WTC11 (cell line): ENCODE measurements around the gene CABP2. TPM values are rescaled to one million over a fixed set of nuclear protein-coding genes. Genes with fewer than 3 reads are reported as not detected.
A peak's percentile ranks its signal among the peaks of the same experiment; 100 is the strongest.

ENCODE experiments used
- ATAC-seq: fragments of 200-7000 bp; cut with Tn5 transposase; 2 replicates; pipeline ENCODE4 v1.10.0; 2021; ENCODE audit warnings: mild to moderate bottlenecking, moderate library complexity
- CTCF ChIA-PET: fragments of 300-600 bp; sonication (Branson Sonifier 250); formaldehyde crosslinking; loops from one replicate; lab custom pipeline; 2021; ENCODE audit warnings: antibody characterized with exemption; lab: Charles Lee
- POLR2A ChIA-PET: fragments of 350-600 bp; sonication (Branson Sonifier 250); formaldehyde crosslinking; loops from one replicate; lab custom pipeline; 2021; ENCODE audit warnings: antibody characterized with exemption; lab: Charles Lee
- DNase-seq: peaks from one replicate; pipeline ENCODE4 v3.0.0; 2021; ENCODE audit warnings: low spot score
- H3K27ac Mint-ChIP-seq: 2 replicates; pipeline ENCODE4 v1.8.0; 2021; ENCODE audit warnings: mixed read lengths
- H3K27me3 Mint-ChIP-seq: 2 replicates; pipeline ENCODE4 v1.8.0; 2021; ENCODE audit warnings: low read depth, mild to moderate bottlenecking, moderate library complexity, mixed read lengths
- H3K36me3 Mint-ChIP-seq: 2 replicates; pipeline ENCODE4 v1.8.0; 2021; ENCODE audit warnings: mixed read lengths
- H3K4me1 Mint-ChIP-seq: 2 replicates; pipeline ENCODE4 v1.8.0; 2022; ENCODE audit warnings: mixed read lengths
- H3K4me3 Mint-ChIP-seq: 2 replicates; pipeline ENCODE4 v1.8.0; 2021; ENCODE audit warnings: mild to moderate bottlenecking, moderate library complexity, mixed read lengths
- H3K9me3 Mint-ChIP-seq: 2 replicates; pipeline ENCODE4 v1.8.0; 2021; ENCODE audit warnings: mixed read lengths
- ARID4B ChIP-seq: sonication (generic); formaldehyde crosslinking; IDR thresholded peaks from 2 replicates; pipeline ENCODE4 v1.8.0; 2023; ENCODE audit warnings: missing genetic modification reagents, mild to moderate bottlenecking, borderline replicate concordance
- ATF2 ChIP-seq: sonication (generic); formaldehyde crosslinking; IDR thresholded peaks from 2 replicates; pipeline ENCODE4 v1.8.1; 2022; ENCODE audit warnings: low read depth, missing genetic modification reagents, borderline replicate concordance
- ATF3 ChIP-seq: sonication (generic); formaldehyde crosslinking; conservative IDR thresholded peaks from 2 replicates; pipeline ENCODE4 v1.8.1; 2022; ENCODE audit warnings: mild to moderate bottlenecking, missing genetic modification reagents
- ATF6 ChIP-seq: sonication (generic); formaldehyde crosslinking; IDR thresholded peaks from 2 replicates; pipeline ENCODE4 v1.8.1; 2023; ENCODE audit warnings: mild to moderate bottlenecking, missing genetic modification reagents
- CBFB ChIP-seq: sonication (generic); formaldehyde crosslinking; IDR thresholded peaks from 2 replicates; pipeline ENCODE4 v1.8.1; 2022; ENCODE audit warnings: mild to moderate bottlenecking, low read depth, missing genetic modification reagents
- CREB1 ChIP-seq: sonication (generic); formaldehyde crosslinking; IDR thresholded peaks from 2 replicates; pipeline ENCODE4 v1.8.0; 2023; ENCODE audit warnings: mild to moderate bottlenecking, missing genetic modification reagents
- ELF4 ChIP-seq: sonication (generic); formaldehyde crosslinking; IDR thresholded peaks from 2 replicates; pipeline ENCODE4 v1.8.1; 2022; ENCODE audit warnings: low read depth, mild to moderate bottlenecking, moderate library complexity, missing genetic modification reagents
- ESRRA ChIP-seq: sonication (generic); formaldehyde crosslinking; IDR thresholded peaks from 2 replicates; pipeline ENCODE4 v1.8.1; 2022; ENCODE audit warnings: mild to moderate bottlenecking, missing genetic modification reagents, borderline replicate concordance
- ETV6 ChIP-seq: sonication (generic); formaldehyde crosslinking; IDR thresholded peaks from 2 replicates; pipeline ENCODE4 v1.8.1; 2022; ENCODE audit warnings: mild to moderate bottlenecking, missing genetic modification reagents
- FOXJ3 ChIP-seq: sonication (generic); formaldehyde crosslinking; IDR thresholded peaks from 2 replicates; pipeline ENCODE4 v1.9.0; 2021; ENCODE audit warnings: missing genetic modification reagents, mild to moderate bottlenecking, borderline replicate concordance
- FOXP1 ChIP-seq: sonication (generic); formaldehyde crosslinking; IDR thresholded peaks from 2 replicates; pipeline ENCODE4 v1.8.0; 2022; ENCODE audit warnings: missing genetic modification reagents, mild to moderate bottlenecking, moderate library complexity, borderline replicate concordance
- FOXP4 ChIP-seq: sonication (generic); formaldehyde crosslinking; IDR thresholded peaks from 2 replicates; pipeline ENCODE4 v1.8.0; 2022; ENCODE audit warnings: mild to moderate bottlenecking, missing genetic modification reagents
- IRF1 ChIP-seq: sonication (generic); formaldehyde crosslinking; IDR thresholded peaks from 2 replicates; pipeline ENCODE4 v1.8.0; 2023; ENCODE audit warnings: missing genetic modification reagents
- NFE2L1 ChIP-seq: sonication (generic); formaldehyde crosslinking; IDR thresholded peaks from 2 replicates; pipeline ENCODE4 v1.8.1; 2023; ENCODE audit warnings: missing genetic modification reagents
- NFYB ChIP-seq: sonication (generic); formaldehyde crosslinking; conservative IDR thresholded peaks from 2 replicates; pipeline ENCODE4 v1.8.0; 2022; ENCODE audit warnings: low read depth, missing genetic modification reagents
- NR2C2 ChIP-seq: sonication (generic); formaldehyde crosslinking; IDR thresholded peaks from 2 replicates; pipeline ENCODE4 v1.8.0; 2022; ENCODE audit warnings: mild to moderate bottlenecking, missing genetic modification reagents
- PREB ChIP-seq: sonication (generic); formaldehyde crosslinking; IDR thresholded peaks from 2 replicates; pipeline ENCODE4 v1.8.1; 2022; ENCODE audit warnings: mild to moderate bottlenecking, missing genetic modification reagents, moderate library complexity, borderline replicate concordance
- SMAD4 ChIP-seq: sonication (generic); formaldehyde crosslinking; IDR thresholded peaks from 2 replicates; pipeline ENCODE4 v1.8.0; 2022; ENCODE audit warnings: mild to moderate bottlenecking, missing genetic modification reagents
- TEAD1 ChIP-seq: sonication (generic); formaldehyde crosslinking; IDR thresholded peaks from 2 replicates; pipeline ENCODE4 v1.8.0; 2022; ENCODE audit warnings: mild to moderate bottlenecking, missing genetic modification reagents
- ZNF219 ChIP-seq: sonication (generic); formaldehyde crosslinking; IDR thresholded peaks from 2 replicates; pipeline ENCODE4 v1.8.0; 2023; ENCODE audit warnings: missing genetic modification reagents, mild to moderate bottlenecking, borderline replicate concordance
- ZNF281 ChIP-seq: sonication (generic); formaldehyde crosslinking; IDR thresholded peaks from 2 replicates; pipeline ENCODE4 v1.8.0; 2023; ENCODE audit warnings: mild to moderate bottlenecking, missing genetic modification reagents
- total RNA-seq: library from RNA; stranded (reverse); gene quantifications from 3 replicates; pipeline ENCODE4 v1.2.3, GENCODE V29; 2021

Gene CABP2
- total RNA-seq, 1 experiment from 2014 or later: not detected

GRCh38 chr11:67507242-67507863 is 15.9 kb downstream of the CABP2 start:
- CTCF ChIA-PET: no interaction called here

More at GRCh38 chr11:67507242-67507863, 15.9 kb downstream of the CABP2 start:
- H3K9me3 Mint-ChIP-seq: no peaks in the 10 kb centered on the region
- POLR2A ChIA-PET: no interaction called here
- H3K27ac Mint-ChIP-seq: peak overlapping the region; percentile 89
- peaks cover 2% of the 10 kb centered on the region; the same call in 1 of the 2 replicates for H3K36me3 Mint-ChIP-seq
- ATAC-seq: no peak
- no peak for TF ChIP-seq ZNF281 (CRISPR knock-in tag)
- 0 out of 2 replicates have a peak, but pooled peaks have one; percentile 33 for TF ChIP-seq TEAD1 (CRISPR knock-in tag)
- 0 out of 2 replicates have a peak, but pooled peaks have one; percentile 69 for TF ChIP-seq ARID4B
- no peak for TF ChIP-seq NFYB
- TF ChIP-seq FOXJ3 (CRISPR knock-in tag): no peak
- TF ChIP-seq ELF4 (CRISPR knock-in tag): no peak
- TF ChIP-seq CREB1 (CRISPR knock-in tag): no peak
- TF ChIP-seq ESRRA (CRISPR knock-in tag): no peak
- no peak for TF ChIP-seq PREB (CRISPR knock-in tag)
- peak; percentile 60; the same call in 1 of the 2 replicates for TF ChIP-seq ETV6 (CRISPR knock-in tag)
- no peak for TF ChIP-seq NFE2L1 (CRISPR knock-in tag)
- no peak for TF ChIP-seq ATF2 (CRISPR knock-in tag)
- TF ChIP-seq ATF6 (CRISPR knock-in tag): no peak
- TF ChIP-seq NR2C2 (CRISPR knock-in tag): no peak
- no peak for TF ChIP-seq ATF3
- TF ChIP-seq ZNF219 (CRISPR knock-in tag): 0 out of 2 replicates have a peak, but pooled peaks have one; percentile 63
- TF ChIP-seq FOXP1 (CRISPR knock-in tag): no peak
- no peak for TF ChIP-seq CBFB (CRISPR knock-in tag)
- TF ChIP-seq SMAD4: 0 out of 2 replicates have a peak, but pooled peaks have one; percentile 48
- TF ChIP-seq FOXP4 (CRISPR knock-in tag): no peak; the same call in 1 of the 2 replicates
- TF ChIP-seq IRF1 (CRISPR knock-in tag): no peak
- DNase-seq: peak; percentile 76
- H3K4me1 Mint-ChIP-seq: peaks cover 29% of the 10 kb centered on the region
- peak overlapping the region; percentile 83 for H3K4me3 Mint-ChIP-seq
- H3K27me3 Mint-ChIP-seq: peaks cover 20% of the 10 kb centered on the region
